Skeletal muscle tissue (tissue), 4 donors: Measurements from ENCODE around the gene WLS. TPM values are rescaled to one million over a fixed set of nuclear protein-coding genes. Genes with fewer than 3 reads are reported as not detected.

Experiments
- H3K27ac ChIP-seq: one replicate; pipeline ENCODE4 v1.7.0; 2013; ENCODE audit warnings: mild to moderate bottlenecking, low read depth, low read length, inconsistent platforms
- H3K27me3 ChIP-seq, 3 donors: one replicate each; pipeline ENCODE4 v1.7.0; 2013; ENCODE audit warnings: low read length in 3 of 3; ENCODE audit not compliant: control insufficient read depth in 3 of 3, insufficient read depth in 3 of 3
- H3K36me3 ChIP-seq, 3 donors: one replicate each; pipeline ENCODE4 v1.7.0; 2013; ENCODE audit warnings: low read length in 3 of 3; ENCODE audit not compliant: control insufficient read depth in 3 of 3, insufficient read depth in 3 of 3
- H3K4me1 ChIP-seq, 3 donors: one replicate each; pipeline ENCODE4 v1.7.0; 2013; ENCODE audit warnings: low read length in 3 of 3, mild to moderate bottlenecking in 3 of 3; ENCODE audit not compliant: control insufficient read depth in 3 of 3, insufficient read depth in 3 of 3
- H3K4me3 ChIP-seq, 3 donors: one replicate each; pipeline ENCODE4 v1.7.0; 2013; ENCODE audit warnings: low read length in 3 of 3
- H3K9ac ChIP-seq, 3 donors: one replicate each; pipeline ENCODE4 v1.7.0; 2013; ENCODE audit warnings: low read length in 3 of 3, mild to moderate bottlenecking in 3 of 3, moderate library complexity in 2 of 3, low read depth in 1 of 3
- H3K9me3 ChIP-seq, 3 donors: one replicate each; pipeline ENCODE4 v1.7.0; 2013; ENCODE audit warnings: low read length in 3 of 3; ENCODE audit not compliant: control insufficient read depth in 3 of 3
- total RNA-seq: library from RNA; depleted of rRNA; stranded (reverse); fragments of >200 nt; gene quantifications from one replicate; pipeline ENCODE4 v1.2.3, GENCODE V29; 2014
- donor health status: Osteomylitis.

The WLS gene
- total RNA-seq, 1 donor from 2014 or later: 68.9 TPM

- H3K9me3 ChIP-seq: no peaks in the 10 kb centered on the region
- peak overlapping the region in 2 of 3 donors; percentile 83 to 97 for H3K9ac ChIP-seq
- H3K4me1 ChIP-seq: peaks cover 12 to 20% (median 12%) of the 10 kb centered on the region in 3 donors
- H3K27me3 ChIP-seq: no peaks in the 10 kb centered on the region
- H3K27ac ChIP-seq: no peak overlapping the region
- H3K4me3 ChIP-seq: peak overlapping the region; percentile 84 to 98 (median 93)
- H3K36me3 ChIP-seq: no peaks in the 10 kb centered on the region
Observed at GRCh38 chr1:68229650-68230483, 2.5 kb downstream of the WLS start.

DNA sequence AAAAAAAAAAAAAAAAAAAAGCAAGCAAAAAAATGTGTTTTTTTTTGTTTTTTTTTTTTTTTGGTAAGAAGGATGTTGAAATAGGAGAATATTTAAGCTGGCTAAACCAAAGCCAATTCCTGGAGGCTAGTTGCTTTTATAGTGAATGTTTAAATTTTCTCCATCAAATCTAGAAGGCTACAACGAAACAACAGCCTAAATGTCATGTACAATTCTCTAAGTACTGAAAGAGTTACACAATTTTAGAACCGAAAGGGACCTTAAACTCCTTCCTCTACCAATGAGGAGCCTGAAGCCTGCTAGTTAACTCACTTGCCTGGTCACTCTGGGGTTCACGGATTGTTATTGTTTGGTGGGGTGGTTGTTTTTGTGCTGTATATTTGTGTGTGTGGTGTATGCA is 3.5 kb downstream of the WLS start:
- H3K9me3 ChIP-seq: no peaks in the 10 kb centered on the region
- no peaks in the 10 kb centered on the region for H3K36me3 ChIP-seq
- H3K9ac ChIP-seq: no peak overlapping the region
- peaks cover 12 to 20% (median 12%) of the 10 kb centered on the region in 3 donors for H3K4me1 ChIP-seq
- no peak overlapping the region for H3K4me3 ChIP-seq
- no peak overlapping the region for H3K27ac ChIP-seq
- no peaks in the 10 kb centered on the region for H3K27me3 ChIP-seq

- Histone ChIP-seq H3K9ac (no peak overlapping the region), H3K27me3 (no peaks in the 10 kb centered on the region), H3K27ac (no peak overlapping the region), H3K4me3 (no peak overlapping the region), H3K4me1 (peaks cover 12 to 16% (median 12%) of the 10 kb centered on the region in 3 donors), H3K36me3 (no peaks in the 10 kb centered on the region), H3K9me3 (no peaks in the 10 kb centered on the region)
Observed at GRCh38 chr1:68227598-68227997, 4.7 kb downstream of the WLS start.

GRCh38 chr1:68225781-68226180 is 6.5 kb downstream of the WLS start:
- no peak overlapping the region for H3K4me3 ChIP-seq
- peaks cover 10 to 12% (median 12%) of the 10 kb centered on the region in 3 donors for H3K4me1 ChIP-seq
- no peak overlapping the region for H3K27ac ChIP-seq

DNA sequence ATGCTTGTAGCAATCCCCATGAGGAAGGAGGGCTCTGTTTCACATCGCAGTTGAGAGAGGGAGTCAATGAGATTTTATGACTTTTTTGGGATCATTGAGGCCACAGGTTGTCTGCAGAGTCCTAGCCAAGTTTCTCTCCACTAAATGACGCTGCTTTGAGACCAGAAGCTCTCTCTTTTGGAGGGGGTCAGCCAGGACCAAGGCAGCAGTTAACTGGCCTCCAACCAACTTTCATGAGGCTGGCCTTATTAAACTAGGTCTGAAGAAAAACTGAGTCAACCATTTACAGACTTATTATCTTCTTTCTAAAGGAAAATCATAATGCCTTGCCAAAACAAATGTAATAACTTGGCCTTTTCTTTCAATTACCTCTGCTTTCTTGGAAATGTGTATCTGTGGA is 8.6 kb downstream of the WLS start:
- no peaks in the 10 kb centered on the region for H3K9me3 ChIP-seq
- H3K4me3 ChIP-seq: no peak overlapping the region
- no peaks in the 10 kb centered on the region for H3K27me3 ChIP-seq
- no peak overlapping the region for H3K27ac ChIP-seq
- H3K9ac ChIP-seq: no peak overlapping the region
- no peaks in the 10 kb centered on the region for H3K4me1 ChIP-seq
- H3K36me3 ChIP-seq: no peaks in the 10 kb centered on the region

More at GRCh38 chr1:68225781-68226180, 6.5 kb downstream of the WLS start:
- Histone ChIP-seq H3K27me3 (no peaks in the 10 kb centered on the region), H3K9ac (no peak overlapping the region), H3K36me3 (no peaks in the 10 kb centered on the region), H3K9me3 (no peaks in the 10 kb centered on the region)

DNA sequence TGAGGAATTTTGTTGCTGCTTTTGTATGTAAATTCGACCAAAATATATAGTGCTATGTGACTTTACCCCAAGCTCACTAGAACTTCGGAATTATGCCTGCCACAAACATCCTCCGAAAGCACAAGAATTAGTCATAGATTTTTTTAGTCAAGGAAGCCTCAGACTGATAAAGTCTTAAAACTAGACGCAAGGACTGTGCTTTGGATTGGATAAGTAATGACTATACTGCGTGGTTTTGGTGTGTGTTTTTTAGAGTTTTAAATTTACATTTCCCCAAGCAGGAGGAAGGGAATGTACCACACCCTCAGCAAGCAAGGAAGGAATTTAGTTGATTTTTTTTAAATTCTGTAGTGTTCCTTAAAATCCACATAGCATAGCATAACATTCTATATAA is 10.3 kb downstream of the WLS start:
- H3K36me3 ChIP-seq: no peaks in the 10 kb centered on the region
- no peaks in the 10 kb centered on the region for H3K4me1 ChIP-seq
- H3K9ac ChIP-seq: no peak overlapping the region
- H3K27ac ChIP-seq: no peak overlapping the region
- H3K4me3 ChIP-seq: no peak overlapping the region
- no peaks in the 10 kb centered on the region for H3K9me3 ChIP-seq
- no peaks in the 10 kb centered on the region for H3K27me3 ChIP-seq

- Histone ChIP-seq H3K4me1 (no peaks in the 10 kb centered on the region), H3K36me3 (no peaks in the 10 kb centered on the region), H3K9me3 (no peaks in the 10 kb centered on the region), H3K4me3 (no peak overlapping the region), H3K27me3 (no peaks in the 10 kb centered on the region), H3K9ac (no peak overlapping the region), H3K27ac (no peak overlapping the region)
Observed at GRCh38 chr1:68221001-68221979, 11.0 kb downstream of the WLS start.

GRCh38 chr1:68220420-68220819 is 11.9 kb downstream of the WLS start:
- Histone ChIP-seq H3K4me1 (no peaks in the 10 kb centered on the region), H3K4me3 (no peak overlapping the region), H3K27ac (no peak overlapping the region), H3K27me3 (no peaks in the 10 kb centered on the region), H3K9ac (no peak overlapping the region), H3K9me3 (no peaks in the 10 kb centered on the region), H3K36me3 (no peaks in the 10 kb centered on the region)

GRCh38 chr1:68218490-68218889 is 13.8 kb downstream of the WLS start:
- Histone ChIP-seq H3K9me3 (no peaks in the 10 kb centered on the region), H3K27me3 (no peaks in the 10 kb centered on the region), H3K36me3 (no peaks in the 10 kb centered on the region), H3K9ac (no peak overlapping the region), H3K4me1 (peaks cover 5 to 9% (median 8%) of the 10 kb centered on the region in 3 donors), H3K27ac (no peak overlapping the region), H3K4me3 (no peak overlapping the region)

DNA sequence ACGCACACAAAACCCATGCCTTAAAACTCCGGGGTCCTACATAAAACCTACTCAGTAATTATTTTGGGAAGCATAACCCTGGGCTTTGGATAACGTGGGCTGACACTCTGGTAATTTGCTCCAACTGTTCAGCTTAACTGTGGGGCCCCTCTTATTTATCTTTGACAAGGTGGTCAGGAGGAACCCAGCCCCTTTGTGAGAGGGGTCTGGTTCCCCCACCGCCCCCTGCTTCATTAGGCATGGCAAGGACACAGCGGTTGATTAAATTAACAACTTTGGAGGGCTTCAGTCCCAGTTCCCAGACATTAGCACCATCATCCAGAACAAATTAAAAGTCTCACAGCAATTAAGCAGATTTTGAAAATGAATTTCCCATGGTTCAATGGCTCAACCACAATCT is 14.7 kb downstream of the WLS start:
- Histone ChIP-seq H3K27me3 (no peaks in the 10 kb centered on the region), H3K9me3 (no peaks in the 10 kb centered on the region), H3K36me3 (no peaks in the 10 kb centered on the region), H3K4me3 (no peak overlapping the region), H3K9ac (no peak overlapping the region), H3K27ac (no peak overlapping the region), H3K4me1 (peaks cover 5 to 10% (median 9%) of the 10 kb centered on the region in 3 donors)
